ENCODE data around the gene AOPEP.

The AOPEP gene

GRCh38 chr9:94685359-94685758, 41.1 kb upstream of the AOPEP start:
- H4K20me1 ChIP-seq (ENCODE audit: insufficient read depth, low read length, poor library complexity, severe bottlenecking): no peaks in the 10 kb centered on the region
- H3K36me3 ChIP-seq (ENCODE audit: insufficient read depth, low read length): no peaks in the 10 kb centered on the region
- no peak overlapping the region for H3K4me3 ChIP-seq (ENCODE audit: low read length, poor library complexity, severe bottlenecking)
- no peaks in the 10 kb centered on the region for H3K27me3 ChIP-seq (ENCODE audit: insufficient read depth, low read length, poor library complexity, severe bottlenecking)
- H3K4me1 ChIP-seq (ENCODE audit: insufficient read depth, low read length, poor library complexity, severe bottlenecking): no peaks in the 10 kb centered on the region
- H3F3A ChIP-seq (ENCODE audit: low read depth): no peaks in the 10 kb centered on the region
- H3K9me2 ChIP-seq (replicated peaks; ENCODE audit: low read depth, low read length): no peaks in the 10 kb centered on the region
- no peak overlapping the region for H3K4me2 ChIP-seq (ENCODE audit: low read depth, low read length, poor library complexity, severe bottlenecking)
- H2AFZ ChIP-seq (ENCODE audit: low read length): no peak overlapping the region
- no peaks in the 10 kb centered on the region for H3K9me3 ChIP-seq (ENCODE audit: insufficient read depth, low read depth, low read length)
- H3K9ac ChIP-seq (ENCODE audit: low read depth, low read length, poor library complexity, severe bottlenecking): no peak overlapping the region
- H3K79me2 ChIP-seq (ENCODE audit: insufficient read depth, low read length): no peaks in the 10 kb centered on the region
- TF ChIP-seq EZH2phosphoT487 (IDR thresholded peaks at IDR 0.05; ENCODE audit: borderline replicate concordance): no peak
- TF ChIP-seq CTCF (conservative IDR thresholded peaks at IDR 0.05; ENCODE audit: low read length): no peak

GRCh38 chr9:94687451-94687850, 39.0 kb upstream of the AOPEP start:
- H3F3A ChIP-seq (ENCODE audit: low read depth): no peaks in the 10 kb centered on the region
- no peak overlapping the region for H2AFZ ChIP-seq (ENCODE audit: low read length)
- no peaks in the 10 kb centered on the region for H3K9me3 ChIP-seq (ENCODE audit: insufficient read depth, low read depth, low read length)
- no peaks in the 10 kb centered on the region for H4K20me1 ChIP-seq (ENCODE audit: insufficient read depth, low read length, poor library complexity, severe bottlenecking)
- no peaks in the 10 kb centered on the region for H3K9me2 ChIP-seq (replicated peaks; ENCODE audit: low read depth, low read length)
- no peak overlapping the region for H3K9ac ChIP-seq (ENCODE audit: low read depth, low read length, poor library complexity, severe bottlenecking)
- no peak overlapping the region for H3K4me3 ChIP-seq (ENCODE audit: low read length, poor library complexity, severe bottlenecking)
- no peaks in the 10 kb centered on the region for H3K36me3 ChIP-seq (ENCODE audit: insufficient read depth, low read length)
- TF ChIP-seq EZH2phosphoT487 (IDR thresholded peaks at IDR 0.05; ENCODE audit: borderline replicate concordance) (no peak), CTCF (conservative IDR thresholded peaks at IDR 0.05; ENCODE audit: low read length) (no peak)
- no peak overlapping the region for H3K4me2 ChIP-seq (ENCODE audit: low read depth, low read length, poor library complexity, severe bottlenecking)
- no peaks in the 10 kb centered on the region for H3K4me1 ChIP-seq (ENCODE audit: insufficient read depth, low read length, poor library complexity, severe bottlenecking)
- H3K27me3 ChIP-seq (ENCODE audit: insufficient read depth, low read length, poor library complexity, severe bottlenecking): no peaks in the 10 kb centered on the region
- no peaks in the 10 kb centered on the region for H3K79me2 ChIP-seq (ENCODE audit: insufficient read depth, low read length)

- TF ChIP-seq EZH2phosphoT487 (IDR thresholded peaks at IDR 0.05; ENCODE audit: borderline replicate concordance) (no peak), CTCF (conservative IDR thresholded peaks at IDR 0.05; ENCODE audit: low read length) (no peak)
- H3F3A ChIP-seq (ENCODE audit: low read depth): no peaks in the 10 kb centered on the region
Measured at GRCh38 chr9:94690344-94690743, 36.2 kb upstream of the AOPEP start.

More at GRCh38 chr9:94690344-94690743, 36.2 kb upstream of the AOPEP start:
- Histone ChIP-seq H3K79me2 (ENCODE audit: insufficient read depth, low read length) (no peaks in the 10 kb centered on the region), H3K4me2 (ENCODE audit: low read depth, low read length, poor library complexity, severe bottlenecking) (no peak overlapping the region), H3K4me3 (ENCODE audit: low read length, poor library complexity, severe bottlenecking) (no peak overlapping the region), H2AFZ (ENCODE audit: low read length) (no peak overlapping the region), H3K36me3 (ENCODE audit: insufficient read depth, low read length) (no peaks in the 10 kb centered on the region), H3K9ac (ENCODE audit: low read depth, low read length, poor library complexity, severe bottlenecking) (no peak overlapping the region), H3K27me3 (ENCODE audit: insufficient read depth, low read length, poor library complexity, severe bottlenecking) (no peaks in the 10 kb centered on the region), H4K20me1 (ENCODE audit: insufficient read depth, low read length, poor library complexity, severe bottlenecking) (no peaks in the 10 kb centered on the region), H3K9me3 (ENCODE audit: insufficient read depth, low read depth, low read length) (no peaks in the 10 kb centered on the region), H3K9me2 (replicated peaks; ENCODE audit: low read depth, low read length) (no peaks in the 10 kb centered on the region), H3K4me1 (ENCODE audit: insufficient read depth, low read length, poor library complexity, severe bottlenecking) (no peaks in the 10 kb centered on the region)
